Neural progenitor cell (in vitro differentiated cells): ENCODE results near the gene HEG1. TPM values are rescaled to one million over a fixed set of nuclear protein-coding genes. Genes with fewer than 3 reads are reported as not detected.

Source experiments
- DNase-seq: peaks from one replicate; pipeline ENCODE4 v3.0.0-alpha.2; 2016; ENCODE audit warnings: low spot score
- H2AFZ ChIP-seq: fragments of 200-600 bp; sonication (generic); replicated peaks from 2 replicates; pipeline ENCODE4 v1.6.1; 2016; ENCODE audit warnings: antibody characterized with exemption
- H3F3A ChIP-seq: fragments of 200-600 bp; sonication (generic); 2 replicates; pipeline ENCODE4 v1.6.1; 2016; ENCODE audit warnings: antibody characterized with exemption, low read depth
- H3K27ac ChIP-seq: fragments of 200-600 bp; sonication (generic); 2 replicates; pipeline ENCODE4 v1.5.1; 2016; ENCODE audit warnings: mild to moderate bottlenecking
- H3K27me3 ChIP-seq: fragments of 200-600 bp; sonication (generic); 2 replicates; pipeline ENCODE4 v1.6.1; 2016; ENCODE audit warnings: mild to moderate bottlenecking, moderate library complexity
- H3K36me3 ChIP-seq: fragments of 200-600 bp; sonication (generic); 2 replicates; pipeline ENCODE4 v1.5.1; 2016
- H3K4me1 ChIP-seq: fragments of 200-600 bp; sonication (generic); 2 replicates; pipeline ENCODE4 v1.6.1; 2016; ENCODE audit warnings: mixed run types
- H3K4me2 ChIP-seq: fragments of 200-600 bp; sonication (generic); 2 replicates; pipeline ENCODE4 v1.6.1; 2016
- H3K4me3 ChIP-seq: fragments of 200-600 bp; sonication (generic); 2 replicates; pipeline ENCODE4 v1.5.1; 2016
- H3K79me2 ChIP-seq: fragments of 200-600 bp; sonication (generic); 2 replicates; pipeline ENCODE4 v1.6.1; 2016; ENCODE audit warnings: low read depth
- H3K9ac ChIP-seq: fragments of 200-600 bp; sonication (generic); 2 replicates; pipeline ENCODE4 v1.6.1; 2016
- H3K9me3 ChIP-seq: fragments of 200-600 bp; sonication (generic); 2 replicates; pipeline ENCODE4 v1.5.1; 2016; ENCODE audit warnings: low read depth
- H4K20me1 ChIP-seq: fragments of 200-600 bp; sonication (generic); 2 replicates; pipeline ENCODE4 v1.6.1; 2016; ENCODE audit warnings: low read depth
- H3K27ac Mint-ChIP-seq: 3 replicates; pipeline ENCODE4 v1.8.0; 2021; ENCODE audit warnings: mixed read lengths
- H3K27me3 Mint-ChIP-seq: 2 replicates; pipeline ENCODE4 v1.8.0; 2022; ENCODE audit warnings: low read depth, mild to moderate bottlenecking, inconsistent platforms, moderate library complexity, mixed read lengths; ENCODE audit not compliant: insufficient read depth
- H3K36me3 Mint-ChIP-seq: 3 replicates; pipeline ENCODE4 v1.8.0; 2021; ENCODE audit warnings: mixed read lengths
- H3K4me1 Mint-ChIP-seq: 3 replicates; pipeline ENCODE4 v1.8.0; 2021; ENCODE audit warnings: mixed read lengths
- H3K4me3 Mint-ChIP-seq: 3 replicates; pipeline ENCODE4 v1.8.0; 2021; ENCODE audit warnings: mild to moderate bottlenecking, moderate library complexity, mixed read lengths
- H3K9me3 Mint-ChIP-seq: 3 replicates; pipeline ENCODE4 v1.8.0; 2020; ENCODE audit warnings: mixed read lengths
- CTCF ChIP-seq: fragments of 200-600 bp; sonication (generic); IDR thresholded peaks from 2 replicates; pipeline ENCODE4 v1.5.1; 2017; ENCODE audit warnings: antibody characterized with exemption, mild to moderate bottlenecking
- EZH2 ChIP-seq: fragments of 200-600 bp; sonication (generic); IDR thresholded peaks from 2 replicates; pipeline ENCODE4 v1.6.1; 2017; ENCODE audit warnings: antibody characterized with exemption, mild to moderate bottlenecking, moderate library complexity
- EZH2phosphoT487 ChIP-seq: fragments of 200-600 bp; sonication (generic); IDR thresholded peaks from 2 replicates; pipeline ENCODE4 v1.6.1; 2017; ENCODE audit warnings: antibody characterized with exemption
- total RNA-seq: library from RNA; depleted of rRNA; stranded (reverse); fragments of >200 nt; gene quantifications from 2 replicates; pipeline ENCODE4 v1.2.3, GENCODE V29; 2015; ENCODE audit warnings: low replicate concordance

The HEG1 gene
- total RNA-seq, 1 donor from 2014 or later, result 11.4 TPM

DNA sequence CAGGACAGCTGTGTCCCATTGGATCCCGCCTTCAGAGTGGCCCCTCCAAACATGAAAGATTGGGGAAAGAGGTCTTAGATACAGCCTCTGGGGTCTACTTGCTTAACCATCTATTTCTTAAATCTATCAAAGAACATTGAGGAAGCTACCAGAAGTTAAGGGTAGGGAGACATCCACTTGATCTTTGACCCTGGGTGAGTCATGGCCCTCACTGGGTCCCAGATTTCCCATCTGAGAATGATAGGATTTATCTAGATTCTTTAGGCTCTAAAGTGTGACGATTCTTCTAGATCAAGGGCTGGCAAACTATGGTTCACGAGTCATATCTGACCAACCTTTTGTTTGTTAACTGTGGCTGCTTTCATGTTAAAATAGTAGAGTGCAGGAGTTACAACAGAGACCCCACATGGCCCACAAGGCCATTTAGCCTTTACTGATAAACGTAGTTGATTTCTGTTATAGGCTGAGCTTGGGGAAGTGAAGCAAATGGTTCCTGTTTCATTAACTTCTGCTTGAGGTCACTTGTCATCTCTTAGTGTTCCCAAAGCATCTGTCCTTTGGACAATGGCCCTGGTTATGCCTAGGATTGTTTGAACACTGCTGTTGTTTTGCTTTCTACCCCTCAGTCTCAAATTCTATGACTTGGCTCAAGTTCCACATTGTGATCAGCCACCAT lies 129.2 kb downstream of the HEG1 start:
- no peaks in the 10 kb centered on the region for H3K36me3 ChIP-seq
- no peaks in the 10 kb centered on the region for H3F3A ChIP-seq
- H2AFZ ChIP-seq, result no peak overlapping the region
- Mint-ChIP-seq H3K9me3 (no peaks in the 10 kb centered on the region), H3K27me3 (peaks cover 2% of the 10 kb centered on the region), H3K36me3 (no peaks in the 10 kb centered on the region), H3K4me1 (no peaks in the 10 kb centered on the region), H3K27ac (no peak overlapping the region), H3K4me3 (no peak overlapping the region)
- no peak overlapping the region for H3K4me2 ChIP-seq
- no peak overlapping the region for H3K4me3 ChIP-seq
- no peaks in the 10 kb centered on the region for H3K9me3 ChIP-seq
- DNase-seq, result no peak
- H3K4me1 ChIP-seq, result no peaks in the 10 kb centered on the region
- no peaks in the 10 kb centered on the region for H4K20me1 ChIP-seq
- H3K27me3 ChIP-seq, result no peaks in the 10 kb centered on the region
- no peaks in the 10 kb centered on the region for H3K79me2 ChIP-seq
- no peak overlapping the region for H3K9ac ChIP-seq
- H3K27ac ChIP-seq, result no peak overlapping the region
- no peak for TF ChIP-seq CTCF
- no peak for TF ChIP-seq EZH2
- TF ChIP-seq EZH2phosphoT487, result no peak

- Histone ChIP-seq H4K20me1 (no peaks in the 10 kb centered on the region), H3K4me1 (no peaks in the 10 kb centered on the region), H3K9me3 (no peaks in the 10 kb centered on the region), H3K79me2 (no peaks in the 10 kb centered on the region), H2AFZ (no peak overlapping the region), H3K4me3 (no peak overlapping the region), H3K27me3 (no peaks in the 10 kb centered on the region), H3F3A (no peaks in the 10 kb centered on the region), H3K36me3 (no peaks in the 10 kb centered on the region), H3K4me2 (no peak overlapping the region), H3K9ac (no peak overlapping the region), H3K27ac (no peak overlapping the region)
- Mint-ChIP-seq H3K9me3 (no peaks in the 10 kb centered on the region), H3K27ac (no peak overlapping the region), H3K27me3 (peaks cover 2% of the 10 kb centered on the region), H3K4me3 (no peak overlapping the region), H3K4me1 (peaks cover 3% of the 10 kb centered on the region), H3K36me3 (no peaks in the 10 kb centered on the region)
- no peak for DNase-seq
- TF ChIP-seq EZH2, result no peak
Observed at GRCh38 chr3:124924741-124925140, 131.1 kb downstream of the HEG1 start.

GRCh38 chr3:124923833-124924232 lies 132.0 kb downstream of the HEG1 start:
- DNase-seq, result no peak
- Mint-ChIP-seq H3K4me1 (peaks cover 6% of the 10 kb centered on the region), H3K9me3 (no peaks in the 10 kb centered on the region)

More at GRCh38 chr3:124923833-124924232, 132.0 kb downstream of the HEG1 start:
- no peaks in the 10 kb centered on the region for H3K36me3 Mint-ChIP-seq
- no peak overlapping the region for H3K4me3 ChIP-seq
- H3K27me3 ChIP-seq, result no peaks in the 10 kb centered on the region
- no peaks in the 10 kb centered on the region for H3K9me3 ChIP-seq
- H3K36me3 ChIP-seq, result no peaks in the 10 kb centered on the region
- no peak overlapping the region for H3K27ac Mint-ChIP-seq
- H3K27ac ChIP-seq, result no peak overlapping the region
- no peak overlapping the region for H2AFZ ChIP-seq
- no peaks in the 10 kb centered on the region for H4K20me1 ChIP-seq
- H3F3A ChIP-seq, result no peaks in the 10 kb centered on the region
- no peak overlapping the region for H3K9ac ChIP-seq
- H3K4me3 Mint-ChIP-seq, result no peak overlapping the region
- no peak for TF ChIP-seq EZH2
- TF ChIP-seq EZH2phosphoT487, result no peak
- TF ChIP-seq CTCF, result no peak
- peaks cover 2% of the 10 kb centered on the region for H3K27me3 Mint-ChIP-seq
- no peaks in the 10 kb centered on the region for H3K4me1 ChIP-seq
- no peaks in the 10 kb centered on the region for H3K79me2 ChIP-seq
- H3K4me2 ChIP-seq, result no peak overlapping the region
